GM18861 (cell line): ENCODE results near the gene FTO.
A peak's percentile ranks its signal among the peaks of the same experiment; 100 is the strongest.

ENCODE experiments used
- ATAC-seq: cut with Tn5 transposase; IDR thresholded peaks from one replicate; pipeline ENCODE4 v1.9.1; 2021; ENCODE audit not compliant: unreplicated experiment

FTO gene

GRCh38 chr16:54069601-54070239 is 365.8 kb downstream of the FTO start:
- ATAC-seq: no peak

- peak; percentile 80 for ATAC-seq
These were observed 366.9 kb downstream of the FTO start for GRCh38 chr16:54070789-54071343.

- no peak for ATAC-seq
These were observed 367.6 kb downstream of the FTO start for GRCh38 chr16:54071514-54071913.

- ATAC-seq: no peak
These were observed 368.3 kb downstream of the FTO start for GRCh38 chr16:54072237-54072636.

- ATAC-seq: no peak
These were observed 369.4 kb downstream of the FTO start for GRCh38 chr16:54073356-54073755.

GRCh38 chr16:54075446-54075845 is 371.5 kb downstream of the FTO start:
- ATAC-seq: no peak

GRCh38 chr16:54076006-54076504 is 372.1 kb downstream of the FTO start:
- ATAC-seq: no peak

GRCh38 chr16:54077050-54077821 is 373.3 kb downstream of the FTO start:
- no peak for ATAC-seq

GRCh38 chr16:54080524-54081008 is 376.6 kb downstream of the FTO start:
- no peak for ATAC-seq

- ATAC-seq: no peak
These were observed 382.8 kb downstream of the FTO start for GRCh38 chr16:54086791-54087190.

GRCh38 chr16:54090602-54091001 is 386.6 kb downstream of the FTO start:
- ATAC-seq: no peak

GRCh38 chr16:54093281-54093680 is 389.3 kb downstream of the FTO start:
- no peak for ATAC-seq

- no peak for ATAC-seq
These were observed 390.7 kb downstream of the FTO start for GRCh38 chr16:54094641-54095040.

- no peak for ATAC-seq
These were observed 392.7 kb downstream of the FTO start for GRCh38 chr16:54096607-54097006.

GRCh38 chr16:54097774-54098173 is 393.8 kb downstream of the FTO start:
- ATAC-seq: no peak

GRCh38 chr16:54098247-54098646 is 394.3 kb downstream of the FTO start:
- no peak for ATAC-seq

- no peak for ATAC-seq
These were observed 395.7 kb downstream of the FTO start for GRCh38 chr16:54099627-54100026.

GRCh38 chr16:54102888-54103866 is 399.2 kb downstream of the FTO start:
- no peak for ATAC-seq

GRCh38 chr16:54106057-54106456 is 402.1 kb downstream of the FTO start:
- ATAC-seq: no peak

GRCh38 chr16:54107583-54108202 is 403.7 kb downstream of the FTO start:
- ATAC-seq: no peak
